Trophoblast cell (in vitro differentiated cells and primary cell): ENCODE measurements around the gene PEX14.
A peak's percentile ranks its signal among the peaks of the same experiment; 100 is the strongest.

Experiments used
- DNase-seq, 2 donors: peaks; one replicate each; pipeline ENCODE4 v3.0.0-alpha.2; 2016
- H2AFZ ChIP-seq: 2 replicates; pipeline ENCODE4 v1.6.1; 2013; ENCODE audit warnings: low read length, moderate library complexity, mild to moderate bottlenecking; ENCODE audit not compliant: insufficient read depth, poor library complexity
- H2AK5ac ChIP-seq: 2 replicates; pipeline ENCODE4 v1.6.1; 2013; ENCODE audit warnings: mild to moderate bottlenecking, low read length
- H2BK120ac ChIP-seq: 2 replicates; pipeline ENCODE4 v1.6.1; 2013; ENCODE audit warnings: low read length, mild to moderate bottlenecking, moderate library complexity; ENCODE audit not compliant: insufficient read depth, poor library complexity
- H2BK12ac ChIP-seq: 2 replicates; pipeline ENCODE4 v1.6.1; 2013; ENCODE audit warnings: mild to moderate bottlenecking, low read length, moderate library complexity
- H2BK5ac ChIP-seq: 2 replicates; pipeline ENCODE4 v1.6.1; 2013; ENCODE audit warnings: low read length, low read depth, moderate library complexity, mild to moderate bottlenecking; ENCODE audit not compliant: poor library complexity
- H3K14ac ChIP-seq: 2 replicates; pipeline ENCODE4 v1.6.1; 2013; ENCODE audit warnings: mild to moderate bottlenecking, low read length
- H3K18ac ChIP-seq: 2 replicates; pipeline ENCODE4 v1.6.1; 2013; ENCODE audit warnings: mild to moderate bottlenecking, low read length
- H3K23ac ChIP-seq: 2 replicates; pipeline ENCODE4 v1.6.1; 2013; ENCODE audit warnings: low read length
- H3K27ac ChIP-seq: 2 replicates; pipeline ENCODE4 v1.5.1; 2013; ENCODE audit warnings: low read depth, mild to moderate bottlenecking, inconsistent platforms, low read length, moderate library complexity
- H3K27me3 ChIP-seq: 2 replicates; pipeline ENCODE4 v1.6.1; 2013; ENCODE audit warnings: inconsistent platforms, mild to moderate bottlenecking, low read length, moderate library complexity; ENCODE audit not compliant: insufficient read depth
- H3K36me3 ChIP-seq, 2 experiments: 1 replicate in 1 of 2; 2 replicates in 1 of 2; pipeline ENCODE4 v1.6.1; 2013; ENCODE audit warnings: low read length in 2 of 2, mild to moderate bottlenecking in 2 of 2, moderate library complexity in 1 of 2; ENCODE audit not compliant: insufficient read depth in 2 of 2, control insufficient read depth in 1 of 2
- H3K4ac ChIP-seq: 2 replicates; pipeline ENCODE4 v1.6.1; 2013; ENCODE audit warnings: low read depth, mild to moderate bottlenecking, low read length, moderate library complexity
- H3K4me1 ChIP-seq, 2 experiments: 1 replicate in 1 of 2; 2 replicates in 1 of 2; pipeline ENCODE4 v1.6.1; 2013; ENCODE audit warnings: low read length in 2 of 2, mild to moderate bottlenecking in 2 of 2, moderate library complexity in 1 of 2; ENCODE audit not compliant: insufficient read depth in 2 of 2, control insufficient read depth in 1 of 2
- H3K4me2 ChIP-seq: 2 replicates; pipeline ENCODE4 v1.6.1; 2013; ENCODE audit warnings: inconsistent platforms, mild to moderate bottlenecking, low read length, moderate library complexity
- H3K4me3 ChIP-seq: 2 replicates; pipeline ENCODE4 v1.5.1; 2013; ENCODE audit warnings: mild to moderate bottlenecking, low read depth, low read length, inconsistent platforms
- H3K79me1 ChIP-seq: one replicate; pipeline ENCODE4 v1.6.1; 2013; ENCODE audit warnings: low read length
- H3K79me2 ChIP-seq: 2 replicates; pipeline ENCODE4 v1.6.1; 2013; ENCODE audit warnings: low read length, mild to moderate bottlenecking; ENCODE audit not compliant: control insufficient read depth, insufficient read depth, poor library complexity
- H3K9ac ChIP-seq: 2 replicates; pipeline ENCODE4 v1.6.1; 2013; ENCODE audit warnings: mild to moderate bottlenecking, low read length
- H3K9me3 ChIP-seq: 2 replicates; pipeline ENCODE4 v1.6.1; 2013; ENCODE audit warnings: low read depth, mild to moderate bottlenecking, control low read depth, inconsistent platforms, low read length; ENCODE audit not compliant: insufficient read depth
- H4K12ac ChIP-seq: 2 replicates; pipeline ENCODE4 v1.6.1; 2013; ENCODE audit warnings: low read depth, mild to moderate bottlenecking, low read length, moderate library complexity
- H4K8ac ChIP-seq: 2 replicates; pipeline ENCODE4 v1.6.1; 2013; ENCODE audit warnings: low read depth, mild to moderate bottlenecking, low read length, moderate library complexity
- H4K91ac ChIP-seq: one replicate; pipeline ENCODE4 v1.6.1; 2013; ENCODE audit warnings: low read depth, mild to moderate bottlenecking, low read length, moderate library complexity
- WGBS: extraction: QIAGEN DNeasy Blood & Tissue Kit; methylation state at CpG from one replicate; pipeline ENCODE4 v1.1.7; 2013; ENCODE audit warnings: missing lambda C conversion rate; ENCODE audit not compliant: insufficient read length, insufficient coverage; ENCODE audit errors: extremely low coverage; 5-methylcytosine and 5-hydroxymethylcytosine counted together

PEX14 gene

DNA sequence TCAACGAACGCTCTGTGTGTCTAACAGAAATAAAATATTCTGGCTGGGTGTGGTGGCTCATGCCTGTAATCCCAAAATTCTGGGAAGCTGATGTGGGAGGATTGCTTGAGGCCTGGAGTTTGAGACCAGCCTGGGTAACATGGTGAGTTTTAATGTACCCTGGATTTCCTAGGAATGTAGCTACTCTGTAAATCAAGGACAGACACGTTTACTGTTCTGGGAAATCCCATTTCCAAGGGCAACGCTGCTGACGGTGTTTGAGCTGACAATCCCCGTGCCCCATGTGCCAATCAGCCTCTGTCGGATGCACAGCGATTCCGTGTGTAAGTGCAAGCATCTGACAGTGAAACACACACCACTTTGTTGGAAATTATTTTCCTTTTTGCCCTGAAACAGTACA, 16.9 kb upstream of the PEX14 start:
- Histone ChIP-seq H3K27ac (no peak overlapping the region), H3K18ac (no peak overlapping the region), H3K23ac (no peak overlapping the region), H2AFZ (no peak overlapping the region), H3K4ac (no peak overlapping the region), H3K4me2 (no peak overlapping the region), H3K14ac (no peak overlapping the region), H3K9me3 (peaks cover 1% of the 10 kb centered on the region), H2BK5ac (no peak overlapping the region), H3K4me3 (no peak overlapping the region), H4K8ac (no peak overlapping the region), H3K36me3 (peaks cover 22 to 23% of the 10 kb centered on the region in 2 experiments), H4K12ac (no peak overlapping the region), H3K9ac (no peak overlapping the region), H3K27me3 (no peaks in the 10 kb centered on the region), H2BK12ac (no peak overlapping the region), H3K79me2 (no peaks in the 10 kb centered on the region), H2AK5ac (no peak overlapping the region), H4K91ac (no peak overlapping the region), H3K4me1 (no peaks in the 10 kb centered on the region), H3K79me1 (no peaks in the 10 kb centered on the region), H2BK120ac (no peak overlapping the region)
- DNase-seq: no peak
- no CpG with 5 or more reads among the region's 9 CpGs for WGBS

GRCh38 chr1:10459184-10459583, 15.6 kb upstream of the PEX14 start:
- Histone ChIP-seq H3K14ac (no peak overlapping the region), H3K4me1 (no peaks in the 10 kb centered on the region), H3K4me2 (no peak overlapping the region), H2AK5ac (no peak overlapping the region), H3K23ac (no peak overlapping the region), H3K4me3 (no peak overlapping the region), H3K36me3 (peaks cover 28 to 30% of the 10 kb centered on the region in 2 experiments), H2BK12ac (no peak overlapping the region), H3K79me2 (no peaks in the 10 kb centered on the region), H2AFZ (no peak overlapping the region), H3K9ac (no peak overlapping the region), H3K4ac (no peak overlapping the region), H2BK5ac (no peak overlapping the region), H4K12ac (no peak overlapping the region), H4K91ac (no peak overlapping the region), H3K9me3 (peaks cover 2% of the 10 kb centered on the region), H3K27ac (no peak overlapping the region), H3K27me3 (no peaks in the 10 kb centered on the region), H4K8ac (no peak overlapping the region), H3K18ac (no peak overlapping the region), H3K79me1 (no peaks in the 10 kb centered on the region), H2BK120ac (no peak overlapping the region)
- WGBS: no CpG with 5 or more reads among the region's 3 CpGs
- DNase-seq: peak in 1 of 2 donors; percentile 56

GRCh38 chr1:10467078-10467477, 7.7 kb upstream of the PEX14 start:
- H4K12ac ChIP-seq: no peak overlapping the region

DNA sequence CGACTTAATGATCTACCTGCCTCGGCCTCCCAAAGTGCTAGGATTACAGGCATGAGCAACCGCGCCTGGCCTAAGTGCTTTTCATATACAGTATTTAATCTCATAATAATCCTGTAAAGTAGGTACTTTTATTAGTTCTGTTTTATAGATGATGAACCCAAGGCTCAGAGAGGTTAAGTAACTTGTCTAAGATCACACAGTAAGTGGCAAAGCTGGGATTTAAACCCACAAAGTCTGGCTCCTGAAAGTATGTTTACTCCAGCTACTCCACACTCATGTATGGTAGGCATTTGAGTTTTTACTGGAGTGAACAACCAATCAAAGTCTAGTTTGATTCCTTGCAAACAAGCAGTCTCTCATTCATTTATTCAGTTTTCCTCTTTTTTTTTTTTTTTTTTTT, 4.7 kb upstream of the PEX14 start:
- Histone ChIP-seq H2BK12ac (no peak overlapping the region), H2AK5ac (no peak overlapping the region), H3K23ac (no peak overlapping the region), H3K27ac (no peak overlapping the region), H3K4me2 (no peak overlapping the region), H4K12ac (no peak overlapping the region), H4K8ac (no peak overlapping the region), H3K9me3 (no peaks in the 10 kb centered on the region), H3K27me3 (no peaks in the 10 kb centered on the region), H3K36me3 (peaks cover 26 to 33% of the 10 kb centered on the region in 2 experiments), H4K91ac (no peak overlapping the region), H3K14ac (no peak overlapping the region), H2BK120ac (no peak overlapping the region), H3K4me3 (no peak overlapping the region), H3K4ac (no peak overlapping the region), H3K79me2 (peaks cover 6% of the 10 kb centered on the region), H3K9ac (no peak overlapping the region), H3K18ac (no peak overlapping the region), H3K79me1 (peaks cover 8% of the 10 kb centered on the region), H2BK5ac (no peak overlapping the region), H3K4me1 (peaks cover 0 to 4% of the 10 kb centered on the region in 2 experiments), H2AFZ (no peak overlapping the region)
- WGBS: no CpG with 5 or more reads among the region's 4 CpGs
- no peak for DNase-seq

More at GRCh38 chr1:10467078-10467477, 7.7 kb upstream of the PEX14 start:
- Histone ChIP-seq H3K36me3 (peaks cover 44 to 55% of the 10 kb centered on the region in 2 experiments), H4K8ac (no peak overlapping the region), H3K4me2 (no peak overlapping the region), H3K9ac (no peak overlapping the region), H2BK12ac (no peak overlapping the region), H2BK5ac (no peak overlapping the region), H3K79me2 (peaks cover 4% of the 10 kb centered on the region), H3K18ac (no peak overlapping the region), H3K79me1 (peaks cover 4% of the 10 kb centered on the region), H2AFZ (no peak overlapping the region), H3K27ac (no peak overlapping the region), H3K27me3 (no peaks in the 10 kb centered on the region), H2BK120ac (no peak overlapping the region), H4K91ac (no peak overlapping the region), H2AK5ac (no peak overlapping the region), H3K9me3 (peaks cover 2% of the 10 kb centered on the region), H3K14ac (no peak overlapping the region), H3K4me3 (no peak overlapping the region), H3K4me1 (peaks cover 0 to 3% of the 10 kb centered on the region in 2 experiments), H3K23ac (no peak overlapping the region), H3K4ac (no peak overlapping the region)
- WGBS: no CpG with 5 or more reads among the region's 2 CpGs
- DNase-seq: peak; percentile 83 to 93
